UCSD-AML1 (cell line): Measurements from ENCODE around the gene SERPINA4.
"Not testable (repeated sequence)": the region's sequence is repeated elsewhere in the genome, so short reads cannot be mapped to it uniquely, and the experiment has no call there.

Experiments
- DNase-seq: peaks from one replicate; lab custom pipeline; 2025; ENCODE audit not compliant: unreplicated experiment; lab: John Stamatoyannopoulos, UW

Gene SERPINA4

GRCh38 chr14:94569381-94570001, 8.2 kb downstream of the SERPINA4 start:
- no peak for DNase-seq

- no peak for DNase-seq
These were observed 8.8 kb downstream of the SERPINA4 start for GRCh38 chr14:94570002-94570400.

GRCh38 chr14:94570440-94570839, 9.2 kb downstream of the SERPINA4 start:
- no peak for DNase-seq

- DNase-seq: no peak
These were observed 10.2 kb downstream of the SERPINA4 start for GRCh38 chr14:94571395-94571794.

- no peak for DNase-seq
These were observed 10.7 kb downstream of the SERPINA4 start for GRCh38 chr14:94571950-94572349.

GRCh38 chr14:94572637-94573303, 11.5 kb downstream of the SERPINA4 start:
- DNase-seq: no peak

GRCh38 chr14:94573475-94574277, 12.4 kb downstream of the SERPINA4 start:
- no peak for DNase-seq

- no peak for DNase-seq
These were observed 13.1 kb downstream of the SERPINA4 start for GRCh38 chr14:94574336-94574735.

- no peak for DNase-seq
These were observed 14.7 kb downstream of the SERPINA4 start for GRCh38 chr14:94575730-94576585.

- DNase-seq: not testable (repeated sequence)
These were observed 16.2 kb downstream of the SERPINA4 start for GRCh38 chr14:94577472-94577871.

GRCh38 chr14:94578712-94579111, 17.5 kb downstream of the SERPINA4 start:
- DNase-seq: no peak

GRCh38 chr14:94581127-94581999, 20.1 kb downstream of the SERPINA4 start, which contains the start of gene SERPINA5:
SERPINA5 (plus strand) TSS chr14:94581426; CDS start chr14:94587363, 5,937 bp downstream.
- no peak for DNase-seq

GRCh38 chr14:94582199-94582750, 21.0 kb downstream of the SERPINA4 start:
- DNase-seq: no peak

- DNase-seq: no peak
These were observed 21.6 kb downstream of the SERPINA4 start for GRCh38 chr14:94582851-94583250.

GRCh38 chr14:94583557-94583956, 22.3 kb downstream of the SERPINA4 start:
- no peak for DNase-seq

GRCh38 chr14:94584591-94585280, 23.5 kb downstream of the SERPINA4 start:
- DNase-seq: no peak

GRCh38 chr14:94586635-94587034, 25.4 kb downstream of the SERPINA4 start:
- no peak for DNase-seq

- DNase-seq: no peak
These were observed 27.1 kb downstream of the SERPINA4 start for GRCh38 chr14:94588311-94588710.

GRCh38 chr14:94591073-94591472, 29.8 kb downstream of the SERPINA4 start:
- no peak for DNase-seq
